Mesenchymal stem cell (in vitro differentiated cells and primary cell): ENCODE data around the gene SH3D19.

Experiments
- DNase-seq: peaks from one replicate; pipeline ENCODE4 v3.0.0-alpha.2; 2013
- H2AFZ ChIP-seq: one replicate; pipeline ENCODE4 v1.6.1; 2013; ENCODE audit warnings: low read depth, mild to moderate bottlenecking, control low read depth, inconsistent platforms, low read length, moderate library complexity
- H2AK5ac ChIP-seq: 2 replicates; pipeline ENCODE4 v1.6.1; 2013; ENCODE audit warnings: low read length, moderate library complexity, mild to moderate bottlenecking, inconsistent platforms; ENCODE audit not compliant: severe bottlenecking
- H2BK120ac ChIP-seq: one replicate; pipeline ENCODE4 v1.6.1; 2013; ENCODE audit warnings: low read depth, mild to moderate bottlenecking, inconsistent platforms, low read length, moderate library complexity
- H2BK12ac ChIP-seq, 2 experiments: one replicate each; pipeline ENCODE4 v1.6.1; 2013; ENCODE audit warnings: inconsistent platforms in 2 of 2, low read length in 2 of 2, mild to moderate bottlenecking in 2 of 2, moderate library complexity in 2 of 2, control low read depth in 1 of 2
- H2BK15ac ChIP-seq: one replicate; pipeline ENCODE4 v1.6.1; 2013; ENCODE audit warnings: mild to moderate bottlenecking, low read depth, inconsistent platforms; ENCODE audit not compliant: poor library complexity, severe bottlenecking
- H2BK5ac ChIP-seq: 2 replicates; pipeline ENCODE4 v1.6.1; 2013; ENCODE audit warnings: low read depth, mild to moderate bottlenecking, low read length, control low read depth, inconsistent platforms; ENCODE audit not compliant: poor library complexity, severe bottlenecking
- H3K14ac ChIP-seq, 2 experiments: one replicate each; pipeline ENCODE4 v1.6.1; 2013; ENCODE audit warnings: inconsistent platforms in 2 of 2, low read length in 2 of 2, control low read depth in 1 of 2, mild to moderate bottlenecking in 1 of 2, moderate library complexity in 1 of 2
- H3K18ac ChIP-seq, 2 experiments: one replicate each; pipeline ENCODE4 v1.6.1; 2013; ENCODE audit warnings: inconsistent platforms in 2 of 2, low read length in 2 of 2, control low read depth in 1 of 2, low read depth in 1 of 2, mild to moderate bottlenecking in 1 of 2
- H3K23ac ChIP-seq, 2 experiments: one replicate each; pipeline ENCODE4 v1.6.1; 2013; ENCODE audit warnings: inconsistent platforms in 2 of 2, low read length in 2 of 2, mild to moderate bottlenecking in 2 of 2, moderate library complexity in 2 of 2, control low read depth in 1 of 2
- H3K27ac ChIP-seq: 2 replicates; pipeline ENCODE4 v1.5.1; 2013; ENCODE audit warnings: mild to moderate bottlenecking, moderate library complexity, low read length, control low read depth, inconsistent platforms; ENCODE audit not compliant: poor library complexity, severe bottlenecking
- H3K27me3 ChIP-seq, 2 experiments: 2 replicates each; pipeline versions ENCODE4 v1.6.1 to v1.7.0; 2013; ENCODE audit warnings: low read length in 2 of 2, mild to moderate bottlenecking in 2 of 2, moderate library complexity in 2 of 2, control low read depth in 1 of 2, inconsistent platforms in 1 of 2; ENCODE audit not compliant: control insufficient read depth in 1 of 2, insufficient read depth in 1 of 2
- H3K36me3 ChIP-seq, 2 experiments: 2 replicates each; pipeline versions ENCODE4 v1.6.1 to v1.7.0; 2013; ENCODE audit warnings: low read length in 2 of 2, control low read depth in 1 of 2, inconsistent platforms in 1 of 2, low read depth in 1 of 2, mild to moderate bottlenecking in 1 of 2; ENCODE audit not compliant: insufficient read depth in 2 of 2, control insufficient read depth in 1 of 2
- H3K4ac ChIP-seq, 2 experiments: one replicate each; pipeline ENCODE4 v1.6.1; 2013; ENCODE audit warnings: inconsistent platforms in 2 of 2, low read length in 2 of 2, mild to moderate bottlenecking in 2 of 2, moderate library complexity in 2 of 2, control low read depth in 1 of 2, low read depth in 1 of 2
- H3K4me1 ChIP-seq: 2 replicates; pipeline ENCODE4 v1.6.1; 2013; ENCODE audit warnings: low read depth, low read length, control low read depth; ENCODE audit not compliant: control insufficient read depth, insufficient read depth
- H3K4me2 ChIP-seq: 2 replicates; pipeline ENCODE4 v1.6.1; 2013; ENCODE audit warnings: low read length, mild to moderate bottlenecking, inconsistent platforms; ENCODE audit not compliant: poor library complexity, severe bottlenecking
- H3K4me3 ChIP-seq, 2 experiments: 2 replicates each; pipeline versions ENCODE4 v1.5.1 to v1.7.0; 2013; ENCODE audit warnings: low read length in 2 of 2, mild to moderate bottlenecking in 2 of 2, control low read depth in 1 of 2, low read depth in 1 of 2; ENCODE audit not compliant: insufficient read depth in 1 of 2
- H3K79me1 ChIP-seq: replicated peaks from 2 replicates; pipeline ENCODE4 v1.6.1; 2013; ENCODE audit warnings: mild to moderate bottlenecking, control low read depth, low read length, inconsistent platforms; ENCODE audit not compliant: poor library complexity, severe bottlenecking
- H3K9ac ChIP-seq: 2 replicates; pipeline ENCODE4 v1.7.0; 2013; ENCODE audit warnings: mild to moderate bottlenecking, low read length, moderate library complexity
- H3K9me3 ChIP-seq: 2 replicates; pipeline ENCODE4 v1.7.0; 2013; ENCODE audit warnings: mild to moderate bottlenecking, low read length; ENCODE audit not compliant: control insufficient read depth
- H4K8ac ChIP-seq: one replicate; pipeline ENCODE4 v1.6.1; 2013; ENCODE audit warnings: inconsistent platforms, mild to moderate bottlenecking, low read length, moderate library complexity
- H4K91ac ChIP-seq: one replicate; pipeline ENCODE4 v1.6.1; 2013; ENCODE audit warnings: mild to moderate bottlenecking, low read length, inconsistent platforms
- WGBS: methylation state at CpG from one replicate; pipeline ENCODE4 v1.1.7; 2013; ENCODE audit warnings: mixed read lengths; 5-methylcytosine and 5-hydroxymethylcytosine counted together

SH3D19 gene

DNA sequence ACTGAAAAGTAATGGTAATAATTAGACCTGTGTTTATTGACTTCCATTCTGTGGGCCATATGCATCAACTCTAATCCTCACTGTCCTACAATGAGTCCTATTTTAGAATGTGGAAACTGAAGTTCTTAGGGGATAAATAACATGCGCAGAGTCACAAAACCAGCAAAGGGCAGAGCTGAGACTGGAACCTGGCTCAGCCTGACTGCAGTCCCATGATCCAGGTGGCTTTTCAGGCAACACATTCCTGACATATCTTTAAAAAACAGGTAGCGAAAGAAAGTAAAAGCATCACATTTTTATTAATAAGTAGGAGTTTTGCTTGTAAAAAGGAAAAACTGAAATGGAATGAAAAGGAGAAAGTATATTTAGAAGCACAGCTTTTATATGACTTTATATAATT lies 83.1 kb downstream of the SH3D19 start:
- Histone ChIP-seq H4K91ac (no peak overlapping the region), H2AK5ac (no peak overlapping the region), H3K4me1 (no peaks in the 10 kb centered on the region), H3K27ac (no peak overlapping the region), H3K4ac (no peak overlapping the region), H3K23ac (no peak overlapping the region), H3K9me3 (no peaks in the 10 kb centered on the region), H3K14ac (no peak overlapping the region), H2BK5ac (no peak overlapping the region), H2BK15ac (no peak overlapping the region), H3K79me1 (peaks cover 12% of the 10 kb centered on the region), H3K9ac (no peak overlapping the region), H4K8ac (no peak overlapping the region), H3K27me3 (no peaks in the 10 kb centered on the region), H3K18ac (no peak overlapping the region), H3K4me3 (no peak overlapping the region), H2AFZ (no peak overlapping the region), H2BK120ac (no peak overlapping the region), H2BK12ac (no peak overlapping the region), H3K4me2 (no peak overlapping the region), H3K36me3 (no peaks in the 10 kb centered on the region)
- DNase-seq, result no peak
- 100% methylated on average over 1 of the region's 2 CpGs for WGBS

DNA sequence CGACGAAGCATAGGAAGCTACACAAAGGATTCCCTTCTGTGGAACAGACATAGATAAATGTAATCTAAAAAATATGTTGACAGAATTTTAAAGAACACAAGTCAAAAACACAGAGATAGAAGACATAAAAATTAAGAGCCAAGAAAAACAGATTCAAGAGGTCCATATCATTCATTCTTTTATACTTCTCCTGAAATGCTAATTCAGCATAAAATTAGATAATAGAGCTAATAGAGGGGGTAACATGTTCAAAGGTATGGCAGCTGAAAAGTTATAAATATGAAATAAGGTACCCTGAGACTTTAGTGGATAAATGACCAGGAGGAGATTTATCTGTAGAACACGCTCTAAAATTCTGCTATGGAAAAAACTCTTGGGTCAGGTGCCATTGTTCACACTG lies 85.8 kb downstream of the SH3D19 start:
- Histone ChIP-seq H2BK5ac (no peak overlapping the region), H3K23ac (no peak overlapping the region), H3K79me1 (peaks cover 17% of the 10 kb centered on the region), H3K4me2 (no peak overlapping the region), H3K18ac (no peak overlapping the region), H3K9me3 (no peaks in the 10 kb centered on the region), H3K14ac (no peak overlapping the region), H2BK120ac (no peak overlapping the region), H4K91ac (no peak overlapping the region), H2AFZ (no peak overlapping the region), H2BK15ac (no peak overlapping the region), H3K27ac (no peak overlapping the region), H3K4me1 (no peaks in the 10 kb centered on the region), H2AK5ac (no peak overlapping the region), H4K8ac (no peak overlapping the region), H3K4ac (no peak overlapping the region), H3K4me3 (no peak overlapping the region), H3K27me3 (no peaks in the 10 kb centered on the region), H3K9ac (no peak overlapping the region), H3K36me3 (no peaks in the 10 kb centered on the region), H2BK12ac (no peak overlapping the region)
- DNase-seq, result no peak
- WGBS, result 93% methylated on average over 1 of the region's 3 CpGs

- Histone ChIP-seq H2BK15ac (no peak overlapping the region), H2AFZ (no peak overlapping the region), H3K9me3 (no peaks in the 10 kb centered on the region), H4K8ac (no peak overlapping the region), H2AK5ac (no peak overlapping the region), H3K27ac (no peak overlapping the region), H2BK120ac (no peak overlapping the region), H3K4me1 (no peaks in the 10 kb centered on the region), H2BK12ac (no peak overlapping the region), H3K27me3 (no peaks in the 10 kb centered on the region), H3K9ac (peak overlapping the region; percentile 70), H3K4me3 (no peak overlapping the region), H3K4me2 (no peak overlapping the region), H3K36me3 (no peaks in the 10 kb centered on the region), H4K91ac (no peak overlapping the region), H3K79me1 (peaks cover 16% of the 10 kb centered on the region), H3K23ac (no peak overlapping the region), H3K14ac (no peak overlapping the region), H3K18ac (no peak overlapping the region), H3K4ac (no peak overlapping the region), H2BK5ac (no peak overlapping the region)
- no peak for DNase-seq
- WGBS, result 40% methylated on average over 2 of the region's 3 CpGs
These were observed 86.9 kb downstream of the SH3D19 start for GRCh38 chr4:151238477-151238876.

GRCh38 chr4:151236036-151236435 lies 89.4 kb downstream of the SH3D19 start:
- H3K79me1 ChIP-seq, result peaks cover 18% of the 10 kb centered on the region
- no peak overlapping the region for H3K23ac ChIP-seq
- no peak overlapping the region for H3K4me2 ChIP-seq
- no peak overlapping the region for H2BK120ac ChIP-seq
- no peak overlapping the region for H2BK15ac ChIP-seq
- H4K91ac ChIP-seq, result no peak overlapping the region
- no peak overlapping the region for H3K14ac ChIP-seq
- H3K9ac ChIP-seq, result no peak overlapping the region
- no peak overlapping the region for H2BK5ac ChIP-seq
- H3K4me1 ChIP-seq, result peaks cover 2% of the 10 kb centered on the region
- no peak overlapping the region for H2AK5ac ChIP-seq
- H3K27ac ChIP-seq, result no peak overlapping the region
- H2BK12ac ChIP-seq, result no peak overlapping the region
- no peak overlapping the region for H3K4me3 ChIP-seq
- no peak overlapping the region for H2AFZ ChIP-seq
- H3K27me3 ChIP-seq, result no peaks in the 10 kb centered on the region
- H4K8ac ChIP-seq, result no peak overlapping the region
- 97% methylated on average over 27 of the region's 27 CpGs for WGBS
- H3K9me3 ChIP-seq, result no peaks in the 10 kb centered on the region
- H3K36me3 ChIP-seq, result no peaks in the 10 kb centered on the region
- H3K4ac ChIP-seq, result no peak overlapping the region
- no peak overlapping the region for H3K18ac ChIP-seq
- no peak for DNase-seq
